CD4-positive, alpha-beta T cell treated with Interleukin-1 beta for 1 hour (primary cell): ENCODE results near the gene TMEM240.
"Not testable (repeated sequence)": the region's sequence is repeated elsewhere in the genome, so short reads cannot be mapped to it uniquely, and the experiment has no call there.

Source experiments
- DNase-seq, 2 donors: peaks; one replicate each; pipeline ENCODE4 v3.0.0-alpha.2; 2020 to 2022

Gene TMEM240

GRCh38 chr1:1540090-1540817 is at the start of gene TMEM240:
TMEM240 (minus strand) TSS chr1:1540624; CDS start chr1:1540346, 278 bp downstream.
- peak; percentile 56 to 59 for DNase-seq

- no peak for DNase-seq
Observed at GRCh38 chr1:1583347-1584010, 43.1 kb upstream of the TMEM240 start.

- no peak for DNase-seq
Observed at GRCh38 chr1:1582585-1583346, 42.3 kb upstream of the TMEM240 start.

GRCh38 chr1:1578371-1578940 is 38.0 kb upstream of the TMEM240 start:
- DNase-seq, result no peak

GRCh38 chr1:1577367-1578011 is 37.1 kb upstream of the TMEM240 start:
- no peak for DNase-seq

GRCh38 chr1:1574721-1575537 is 34.5 kb upstream of the TMEM240 start, which contains the start of gene SSU72:
SSU72 (minus strand) TSS chr1:1574863; CDS start chr1:1574557, 306 bp downstream.
- peak; percentile 92 to 93 for DNase-seq

GRCh38 chr1:1573843-1574720 is 33.7 kb upstream of the TMEM240 start:
- peak; percentile 78 to 81 for DNase-seq

- DNase-seq, result no peak
Observed at GRCh38 chr1:1569341-1569740, 28.9 kb upstream of the TMEM240 start.

GRCh38 chr1:1567891-1568291 is 27.5 kb upstream of the TMEM240 start:
- no peak for DNase-seq

GRCh38 chr1:1567152-1567875 is 26.9 kb upstream of the TMEM240 start:
- DNase-seq, result no peak

GRCh38 chr1:1565340-1565739 is 24.9 kb upstream of the TMEM240 start:
- no peak for DNase-seq

- DNase-seq, result no peak
Observed at GRCh38 chr1:1564268-1564667, 23.8 kb upstream of the TMEM240 start.

GRCh38 chr1:1563688-1564087 is 23.3 kb upstream of the TMEM240 start:
- DNase-seq, result no peak

GRCh38 chr1:1562556-1563195 is 22.3 kb upstream of the TMEM240 start:
- DNase-seq, result no peak

- DNase-seq, result no peak
Observed at GRCh38 chr1:1561801-1562470, 21.5 kb upstream of the TMEM240 start.

GRCh38 chr1:1560178-1560577 is 19.8 kb upstream of the TMEM240 start:
- no peak for DNase-seq

- no peak for DNase-seq
Observed at GRCh38 chr1:1559066-1559465, 18.6 kb upstream of the TMEM240 start.

GRCh38 chr1:1558591-1558990 is 18.2 kb upstream of the TMEM240 start:
- no peak for DNase-seq

GRCh38 chr1:1557688-1558087 is 17.3 kb upstream of the TMEM240 start:
- DNase-seq, result not testable (repeated sequence)
